ENCODE results near the gene CACHD1.
"Not testable (repeated sequence)": the region's sequence is repeated elsewhere in the genome, so short reads cannot be mapped to it uniquely, and the experiment has no call there.

The CACHD1 gene

DNA sequence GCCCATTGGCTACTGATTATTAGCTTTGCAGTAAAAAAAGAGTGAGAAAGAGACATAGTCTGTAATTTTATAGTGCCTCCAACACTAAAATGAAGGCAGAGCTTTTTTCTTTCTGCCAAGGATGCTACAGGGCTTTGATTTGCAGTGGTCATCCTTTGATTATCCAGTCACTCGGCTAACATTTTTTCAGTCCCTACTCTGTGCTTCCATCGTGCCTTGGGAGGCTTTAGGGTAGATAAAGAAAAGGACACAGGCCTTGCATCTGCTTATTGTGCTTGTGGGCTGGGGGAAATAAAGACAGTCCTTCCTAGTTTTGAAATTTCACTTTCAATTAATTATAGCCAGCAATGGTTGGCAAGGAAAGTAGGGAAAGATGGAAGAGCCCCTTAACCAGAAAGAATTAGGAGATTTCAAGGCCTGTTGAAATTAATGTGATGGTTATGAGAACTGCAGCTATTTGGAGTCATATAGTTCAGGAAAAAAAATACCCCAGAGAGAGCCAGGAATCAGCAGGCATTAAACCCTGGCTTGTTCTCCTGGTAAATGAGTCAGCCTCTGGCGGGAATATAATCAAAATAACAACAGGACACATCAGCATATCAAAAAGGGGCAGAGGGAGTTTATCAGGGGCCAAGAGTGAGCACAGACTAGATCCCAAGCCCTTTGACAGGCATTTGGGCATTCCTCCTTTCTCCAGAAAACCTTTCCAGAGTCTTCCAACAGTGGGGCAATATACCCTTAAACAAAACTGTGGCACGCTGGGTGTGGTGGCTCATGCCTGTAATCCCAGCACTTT, 27.4 kb downstream of the CACHD1 start:
- no peak for DNase-seq (ENCODE audit: low spot score)

DNA sequence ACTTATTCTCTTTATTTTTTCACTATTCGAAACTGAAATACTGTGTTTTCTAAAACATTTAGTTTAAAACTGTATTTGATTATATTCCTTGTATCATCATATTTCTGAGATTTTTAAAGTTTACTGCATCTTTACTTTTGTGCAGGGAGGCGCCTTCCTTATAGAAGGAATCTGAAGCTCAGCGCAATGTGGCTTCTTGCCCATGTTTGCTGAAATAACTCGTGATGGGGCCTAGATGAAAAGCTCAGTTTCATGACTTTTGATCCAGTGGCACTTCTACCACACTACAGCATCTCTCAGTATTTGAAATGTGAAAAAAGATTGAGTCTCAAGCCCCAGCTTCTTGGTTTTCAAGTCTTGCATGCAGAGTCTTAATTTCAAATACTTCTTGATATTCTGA, 28.4 kb downstream of the CACHD1 start:
- no peak for DNase-seq (ENCODE audit: low spot score)

DNA sequence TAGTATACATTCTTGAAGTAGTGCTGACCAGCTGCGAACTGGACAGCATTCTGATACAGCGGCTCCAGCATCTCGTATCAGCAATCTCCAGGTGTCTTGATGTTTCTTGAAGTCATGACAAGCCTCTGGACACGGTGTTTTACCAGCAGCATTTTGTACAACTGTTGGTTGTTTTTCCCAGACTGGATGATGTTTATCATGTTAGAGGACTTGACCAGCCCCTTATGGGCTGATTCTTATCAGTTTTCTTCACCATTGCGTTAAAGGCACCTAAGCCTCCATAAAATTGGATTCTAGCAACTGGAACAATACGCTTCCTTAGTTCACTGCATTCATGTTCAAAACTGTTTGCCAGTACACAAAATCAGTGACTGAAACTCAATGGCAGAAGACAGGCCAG, 29.1 kb downstream of the CACHD1 start:
- no peak for DNase-seq (ENCODE audit: low spot score)

DNA sequence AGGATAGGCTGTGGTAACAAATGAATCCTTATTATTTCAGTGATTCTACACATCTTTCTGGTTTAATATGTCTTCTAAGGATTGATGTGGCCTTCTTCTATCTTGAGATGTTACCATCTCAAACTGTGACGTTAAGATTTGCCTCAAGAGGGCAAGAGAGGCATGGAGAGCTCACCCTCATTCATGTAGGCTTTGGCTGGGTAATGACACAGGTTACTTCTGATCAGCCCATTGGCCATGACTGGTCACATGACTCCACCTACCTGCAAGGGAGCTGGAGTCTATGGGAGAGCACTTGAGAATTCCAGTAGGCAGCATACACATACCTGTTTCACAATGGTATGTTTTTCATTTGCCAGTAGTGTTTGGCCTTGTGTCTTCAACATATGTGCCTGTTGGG, 30.0 kb downstream of the CACHD1 start:
- no peak for DNase-seq (ENCODE audit: low spot score)

DNA sequence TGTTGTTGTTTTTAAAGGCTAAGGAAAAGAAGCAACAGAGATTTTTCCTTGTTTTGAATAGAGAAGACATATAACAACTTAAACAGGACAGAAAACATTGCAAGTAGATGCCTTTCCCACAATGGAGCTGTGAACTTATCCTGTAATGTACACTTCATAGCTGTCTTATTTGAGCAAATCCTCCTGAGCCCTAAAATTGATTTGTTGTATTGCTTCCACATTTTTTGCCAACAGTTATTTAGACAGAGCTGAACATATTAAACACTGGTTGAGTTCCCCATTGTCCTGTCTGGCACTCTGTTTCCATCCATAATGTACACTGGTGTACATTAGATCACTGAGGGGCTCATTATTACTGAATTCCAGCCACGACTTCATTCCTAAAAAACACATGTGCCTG, 32.2 kb downstream of the CACHD1 start:
- no peak for DNase-seq (ENCODE audit: low spot score)

DNA sequence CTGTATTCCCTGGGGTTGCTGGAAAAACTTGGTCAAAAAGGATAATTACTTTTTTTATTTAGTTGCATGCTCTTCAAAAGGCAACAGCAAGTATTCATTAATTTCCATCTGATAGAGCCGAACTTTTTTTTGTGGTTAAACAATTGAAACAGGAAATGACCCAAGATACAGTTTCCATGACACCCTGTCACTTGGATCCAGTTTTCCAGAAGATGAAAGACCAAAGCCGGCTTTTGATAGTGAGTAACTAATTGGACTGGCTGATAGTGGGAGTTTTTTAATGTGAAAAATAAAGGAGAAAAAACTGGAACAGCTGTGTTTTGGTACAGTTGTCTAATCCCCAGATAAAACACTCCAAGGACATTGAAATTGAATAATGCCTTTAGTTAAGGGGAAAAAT, 33.0 kb downstream of the CACHD1 start:
- DNase-seq (ENCODE audit: low spot score), result no peak

DNA sequence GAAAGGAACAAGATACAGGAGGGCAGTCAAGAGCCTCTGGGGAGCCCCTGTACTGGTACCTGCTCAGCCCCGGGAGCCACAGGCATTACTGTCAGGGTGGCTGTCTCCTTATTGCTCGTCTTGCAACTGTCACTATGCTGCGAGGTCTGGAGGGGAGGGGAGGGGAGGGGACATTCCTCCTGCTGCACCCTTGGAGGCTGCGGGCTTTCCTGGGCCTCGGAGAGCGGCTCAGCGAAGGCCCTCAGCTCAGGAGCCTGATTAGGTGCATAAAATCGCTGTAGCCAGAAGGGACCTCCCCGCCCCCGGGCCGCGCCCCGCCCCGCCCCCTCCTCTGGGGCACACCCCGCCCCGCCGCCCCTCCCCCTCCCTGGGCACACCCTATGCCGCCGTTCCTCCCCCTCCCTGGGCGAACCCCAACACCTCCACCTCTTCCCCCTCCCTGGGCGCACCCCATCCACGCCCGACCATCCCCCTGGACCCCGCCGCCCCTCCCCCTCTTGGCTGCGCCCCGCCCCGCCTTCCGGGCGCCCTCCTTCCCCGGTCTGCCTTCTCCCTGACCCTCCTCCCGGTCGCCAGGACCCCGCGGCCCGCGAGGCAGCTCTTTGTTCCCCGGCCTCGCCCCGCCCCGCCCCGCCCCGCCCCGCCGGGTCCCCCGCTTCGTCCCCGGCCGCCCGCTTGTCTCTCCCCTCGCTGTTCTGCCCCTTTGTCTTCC, 35.5 kb downstream of the CACHD1 start:
- no peak for DNase-seq (ENCODE audit: low spot score)

DNA sequence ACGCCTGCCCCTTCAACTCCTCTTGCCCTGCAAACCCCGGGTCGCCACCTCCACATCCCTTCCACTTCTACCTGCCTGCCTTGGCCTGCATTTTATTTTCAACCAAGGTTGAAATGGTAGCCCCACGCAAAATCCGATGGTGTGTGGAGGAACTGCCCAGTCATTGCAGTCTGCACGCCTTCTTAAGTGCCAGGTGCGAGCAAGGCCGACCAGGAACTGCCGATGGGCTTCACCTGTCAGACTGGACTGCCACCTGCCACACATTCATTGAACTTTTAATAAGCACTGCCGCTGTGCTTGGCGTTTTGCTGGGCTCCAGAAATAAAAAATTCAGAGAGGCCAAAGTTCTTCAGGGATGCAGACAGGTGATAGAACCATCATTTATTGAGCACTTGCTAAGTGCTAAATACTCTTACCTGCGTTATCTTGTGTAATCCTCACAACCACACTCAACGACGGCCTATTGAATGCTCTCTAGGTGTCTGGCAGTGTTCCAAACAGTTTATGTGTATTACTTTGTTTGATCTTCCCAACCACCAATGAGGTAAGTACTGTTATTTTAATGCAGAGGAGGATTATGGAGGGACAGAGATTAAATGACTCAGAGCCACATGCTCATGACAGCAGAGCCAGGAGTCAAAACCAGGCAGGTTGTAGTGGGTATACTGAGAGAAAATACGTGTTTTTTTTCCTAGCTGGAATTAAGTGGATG, 36.2 kb downstream of the CACHD1 start:
- DNase-seq (ENCODE audit: low spot score), result no peak

DNA sequence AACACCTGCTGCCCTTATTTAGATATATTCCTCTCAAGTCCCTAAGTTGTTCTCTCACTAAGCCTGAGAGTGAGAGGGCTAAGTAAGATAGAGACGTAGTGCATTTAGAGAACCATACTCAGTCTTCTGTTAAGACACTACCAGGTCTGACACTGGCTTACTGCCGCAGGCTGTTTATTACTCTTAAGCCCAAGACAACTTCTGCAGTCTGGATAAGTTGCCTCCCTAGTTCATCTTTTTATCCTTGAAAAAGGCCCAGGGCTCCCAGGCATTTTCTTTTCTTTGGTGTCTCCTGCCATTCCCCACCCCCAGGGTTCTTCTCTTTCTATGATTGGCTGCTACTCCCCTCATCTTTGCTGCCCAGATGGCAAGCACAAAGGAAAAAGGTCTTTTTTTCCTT, 38.7 kb downstream of the CACHD1 start:
- no peak for DNase-seq (ENCODE audit: low spot score)

DNA sequence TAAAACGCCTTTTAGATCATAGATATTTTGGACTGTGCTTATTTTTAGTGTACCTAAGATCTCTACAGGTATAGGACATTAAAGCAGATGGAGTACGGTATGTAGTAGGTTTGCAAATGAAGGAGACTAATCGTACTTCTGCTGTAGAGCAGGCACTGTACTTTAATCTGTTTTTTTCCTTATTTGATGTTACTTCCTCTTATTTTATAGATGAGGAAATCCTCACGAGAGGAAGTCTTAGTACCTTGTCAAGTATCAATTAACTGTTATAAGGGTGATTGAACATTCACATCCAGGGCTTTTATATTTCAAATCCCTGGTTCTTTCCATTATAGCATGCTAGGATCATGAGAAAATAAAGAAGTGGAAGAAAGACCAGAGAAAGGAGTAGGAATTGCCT, 41.1 kb downstream of the CACHD1 start:
- no peak for DNase-seq (ENCODE audit: low spot score)

DNA sequence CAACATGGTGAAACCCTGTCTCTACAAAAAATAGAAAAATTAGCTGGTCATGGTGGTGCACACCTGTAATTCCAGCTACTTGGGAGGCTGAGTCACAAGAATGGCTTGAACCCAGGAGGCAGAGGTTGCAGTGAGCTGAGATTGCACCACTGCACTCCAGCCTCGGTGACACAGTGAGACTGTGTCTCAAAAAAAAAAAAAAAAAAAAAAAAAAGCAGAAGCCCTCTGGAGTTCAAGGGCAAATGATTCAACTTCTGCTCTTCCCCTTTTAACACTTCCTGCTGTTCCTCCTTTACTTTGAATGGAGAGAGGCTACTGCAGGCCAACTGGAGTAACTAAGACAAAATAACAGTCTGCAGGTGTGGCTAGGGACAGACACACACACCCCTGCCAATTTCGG, 42.3 kb downstream of the CACHD1 start:
- not testable (repeated sequence) for DNase-seq (ENCODE audit: low spot score)

DNA sequence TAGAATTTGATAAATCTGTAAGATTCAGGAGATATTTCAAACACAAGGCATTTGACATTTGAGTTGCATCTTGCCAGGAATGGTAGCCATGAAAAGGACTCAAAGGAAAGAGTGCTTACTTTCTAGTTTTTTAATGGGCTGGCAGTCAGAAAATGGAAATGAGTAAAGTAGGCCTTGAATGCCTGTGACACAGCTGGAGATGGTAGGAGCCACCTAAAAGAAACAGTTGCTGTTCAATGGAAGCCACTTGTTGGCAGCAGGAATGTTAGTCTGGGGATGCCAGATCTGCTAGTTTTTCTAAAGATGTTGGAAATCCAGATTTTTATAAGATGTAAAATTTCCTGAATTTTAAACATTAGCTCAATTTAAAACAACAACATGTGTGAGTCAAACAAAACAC, 43.6 kb downstream of the CACHD1 start:
- no peak for DNase-seq (ENCODE audit: low spot score)

DNA sequence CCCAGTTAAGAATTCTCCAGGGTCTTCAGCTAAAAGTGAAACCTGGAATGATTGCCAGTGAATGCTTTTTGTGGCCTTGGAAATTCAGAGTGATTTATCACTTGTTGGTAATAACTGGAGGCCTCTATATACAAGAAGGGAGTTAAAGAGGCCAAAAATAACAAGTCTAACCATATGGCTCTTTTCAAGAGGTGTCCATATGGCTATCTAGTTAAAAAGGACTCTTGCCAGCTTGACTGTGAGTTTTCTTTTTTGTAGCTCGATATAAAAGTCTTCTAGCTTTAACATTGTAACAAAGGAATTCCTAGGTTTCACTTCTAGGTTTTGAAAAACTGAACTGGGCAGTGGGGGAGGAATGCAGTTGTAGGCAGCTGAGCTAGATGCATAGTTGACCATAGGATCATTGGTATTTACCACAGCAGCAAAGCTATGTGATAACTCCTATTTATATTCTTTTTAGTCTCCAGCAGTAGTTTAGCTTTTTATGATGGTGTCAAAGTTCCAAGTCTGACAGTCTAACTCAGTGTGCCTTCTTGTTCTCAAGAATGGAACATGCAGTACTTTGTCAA, 44.4 kb downstream of the CACHD1 start:
- no peak for DNase-seq (ENCODE audit: low spot score)

DNA sequence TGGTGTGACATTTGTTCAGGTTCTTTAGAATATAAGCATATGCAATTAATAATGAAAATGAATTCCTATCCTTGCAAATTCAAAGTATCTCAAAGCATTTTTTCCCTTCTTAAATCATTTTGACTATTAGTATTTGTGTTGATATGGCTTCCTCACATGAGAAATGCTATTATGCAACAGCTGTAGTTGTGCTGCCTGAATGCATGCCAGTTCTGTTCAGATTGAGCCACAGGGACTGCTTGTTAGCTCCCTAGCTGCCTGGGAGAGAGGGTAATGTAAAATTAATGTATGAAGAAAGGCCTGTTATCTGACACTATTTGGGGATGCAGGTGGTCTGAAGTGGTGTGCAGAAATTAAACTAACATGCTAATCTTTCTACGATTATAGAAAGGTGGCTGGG, 45.5 kb downstream of the CACHD1 start:
- DNase-seq (ENCODE audit: low spot score), result no peak

DNA sequence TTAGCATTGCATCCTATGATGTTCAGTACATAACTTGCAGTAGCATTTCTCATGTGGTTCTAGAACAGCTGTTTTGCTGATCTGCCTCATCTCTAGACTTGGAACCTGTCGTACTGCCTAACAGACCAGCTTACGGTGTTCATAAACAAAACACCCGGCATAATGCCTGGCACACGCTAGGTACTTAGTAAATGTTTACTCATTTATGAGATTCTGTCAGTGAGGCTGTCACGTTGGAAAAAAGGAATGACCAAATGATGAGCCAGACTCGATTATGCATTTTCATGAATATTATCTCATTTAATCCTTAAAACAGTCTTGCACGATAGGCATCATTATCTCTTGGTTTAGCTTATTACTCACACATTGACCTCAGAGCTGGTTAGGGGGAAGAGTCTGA, 46.4 kb downstream of the CACHD1 start:
- DNase-seq (ENCODE audit: low spot score), result no peak

DNA sequence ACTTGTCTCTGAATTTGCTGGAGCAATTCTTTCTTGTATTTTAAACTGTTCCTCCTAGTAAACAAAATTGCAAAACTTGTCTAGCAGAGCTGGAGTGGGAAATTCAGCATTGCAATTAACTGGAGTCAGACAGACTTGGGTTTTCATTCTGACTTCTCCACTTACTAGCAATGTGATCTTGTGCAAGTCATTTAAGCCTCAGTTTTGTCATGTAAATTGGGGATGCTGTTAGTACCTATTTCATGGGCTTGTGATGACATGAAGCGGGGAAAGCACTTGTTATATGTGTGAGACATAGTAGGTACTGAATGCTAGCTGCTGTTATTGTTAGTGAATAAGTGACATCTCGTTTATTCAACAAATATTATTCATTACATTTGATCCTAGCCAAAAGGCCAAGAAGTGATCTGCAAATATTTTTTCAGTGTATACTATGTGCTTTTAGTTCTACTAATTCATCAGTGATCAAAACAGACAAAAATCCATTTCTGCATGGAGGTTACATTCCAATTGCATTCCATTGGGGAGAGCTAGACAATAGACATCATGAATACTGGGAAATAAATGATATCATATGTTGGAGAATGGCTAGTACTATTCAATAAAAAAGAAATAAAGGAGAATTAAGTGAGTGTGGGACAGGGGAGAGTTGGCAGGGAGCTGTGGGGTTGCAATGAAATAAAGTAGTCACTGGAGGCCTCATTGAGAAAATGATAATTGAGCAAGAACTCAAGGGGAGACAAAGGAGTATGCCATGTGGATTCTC, 47.1 kb downstream of the CACHD1 start:
- no peak for DNase-seq (ENCODE audit: low spot score)

DNA sequence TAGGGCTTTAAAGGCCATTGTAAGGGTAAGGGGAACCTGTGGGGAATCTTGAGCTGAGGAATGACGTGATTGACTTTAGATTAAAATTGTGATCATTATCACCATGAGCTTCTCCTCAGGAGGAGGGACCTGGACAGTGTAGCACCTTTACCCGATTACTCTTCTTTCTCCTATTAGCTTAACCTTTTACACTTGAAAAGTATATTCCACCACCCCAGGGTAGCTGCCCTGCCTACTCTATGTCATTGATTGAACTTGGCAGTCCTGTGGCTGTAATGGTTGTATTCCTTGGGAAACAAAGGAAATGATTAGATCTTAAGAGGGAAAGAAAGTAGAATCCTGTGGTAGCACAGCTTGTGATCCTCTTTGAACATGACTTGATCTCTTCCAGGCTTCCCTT, 47.7 kb downstream of the CACHD1 start:
- DNase-seq (ENCODE audit: low spot score), result no peak

DNA sequence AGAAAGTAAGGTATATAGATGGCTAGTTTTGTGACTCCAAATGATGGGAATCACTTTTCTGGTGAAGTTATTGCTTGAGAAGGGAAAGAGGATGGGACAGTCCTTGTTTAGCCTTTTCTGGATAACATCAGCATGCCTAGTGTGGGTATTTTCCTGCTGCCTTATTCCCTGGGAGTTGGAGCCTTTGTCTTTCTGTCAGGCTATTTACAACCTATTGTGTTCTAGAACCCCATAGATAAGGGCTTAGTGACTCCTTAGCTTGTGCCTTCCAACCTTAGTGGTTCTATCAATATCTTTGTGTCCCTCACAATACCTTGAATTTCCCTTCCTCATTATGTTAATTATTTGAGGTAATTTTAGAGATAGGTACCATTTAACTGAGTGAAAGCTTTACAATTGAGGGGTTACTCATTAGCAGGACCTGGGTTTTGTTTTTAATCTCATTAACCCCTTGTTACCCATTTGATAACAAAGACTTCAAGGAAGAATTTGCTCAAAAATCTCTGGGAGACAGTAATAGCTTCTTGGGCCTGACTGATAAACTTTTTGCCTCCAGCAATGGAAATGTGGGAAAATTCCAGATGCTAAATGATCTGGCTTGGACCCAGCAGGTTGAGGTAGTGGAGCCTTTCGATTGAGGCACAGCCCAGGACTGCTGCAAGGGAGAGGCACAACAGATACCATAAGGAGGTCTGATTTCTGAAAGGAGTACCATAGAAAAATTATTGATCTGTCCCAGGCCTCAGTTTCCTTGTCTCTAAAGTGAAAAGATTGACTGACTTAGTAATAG, 49.0 kb downstream of the CACHD1 start:
- DNase-seq (ENCODE audit: low spot score), result no peak

DNA sequence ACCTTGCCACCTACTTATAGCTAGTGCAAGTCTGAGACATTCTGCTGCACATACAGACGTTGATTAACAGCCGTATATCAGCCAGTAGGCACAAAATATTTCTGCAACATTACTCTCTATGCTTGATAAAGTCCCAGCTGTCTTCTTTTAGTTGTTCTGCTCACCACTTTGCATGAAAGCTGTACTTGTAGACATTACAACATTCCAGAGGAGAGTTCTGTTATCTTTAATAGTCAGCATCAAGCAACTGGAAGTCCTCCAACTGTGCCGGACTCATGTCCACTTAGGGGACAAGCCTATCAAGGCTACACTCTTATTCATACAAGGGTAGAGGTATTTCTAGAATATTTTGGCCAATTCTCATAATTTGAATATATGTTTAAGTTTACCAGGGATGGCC, 50.0 kb downstream of the CACHD1 start:
- DNase-seq (ENCODE audit: low spot score), result no peak

DNA sequence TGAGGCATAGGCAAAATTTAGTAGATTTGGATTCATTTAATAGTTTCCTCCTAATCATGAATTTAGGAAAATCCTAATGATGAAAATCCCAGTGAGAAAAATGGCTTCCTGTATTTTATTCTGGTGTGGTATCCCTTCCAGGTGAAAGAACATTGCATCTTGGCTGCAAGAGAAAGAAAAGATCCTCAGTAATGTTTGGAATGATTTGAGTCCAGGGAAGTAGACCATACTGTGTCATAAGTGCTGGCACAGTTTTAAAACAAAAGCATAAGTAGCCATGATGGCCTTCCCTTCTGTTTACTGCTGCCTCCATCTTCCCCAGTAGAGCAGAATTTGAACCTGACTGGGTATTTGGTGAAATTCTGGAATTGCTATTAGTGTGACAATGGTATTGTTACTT, 52.8 kb downstream of the CACHD1 start:
- no peak for DNase-seq (ENCODE audit: low spot score)
